Activated CD4-positive, CD25-positive, alpha-beta regulatory T cell (primary cell): Measurements from ENCODE around the gene SCYL1.
"Not testable (repeated sequence)": the region's sequence is repeated elsewhere in the genome, so short reads cannot be mapped to it uniquely, and the experiment has no call there.

ENCODE experiments used
- DNase-seq, 4 experiments: peaks; one replicate each; lab custom pipeline; 2025; lab: John Stamatoyannopoulos, UW

SCYL1 gene

GRCh38 chr11:65554842-65555430 is 30.1 kb downstream of the SCYL1 start:
- DNase-seq, result no peak

GRCh38 chr11:65555693-65556231 is 30.9 kb downstream of the SCYL1 start:
- no peak for DNase-seq

GRCh38 chr11:65556470-65557279 is 31.8 kb downstream of the SCYL1 start:
- DNase-seq, result no peak

- no peak for DNase-seq
Observed at GRCh38 chr11:65557280-65558001, 32.6 kb downstream of the SCYL1 start.

- no peak for DNase-seq
Observed at GRCh38 chr11:65558002-65558929, 33.4 kb downstream of the SCYL1 start, which contains the start of gene LTBP3. LTBP3 (minus strand) TSS chr11:65558359; CDS start chr11:65557959, 400 bp downstream.

GRCh38 chr11:65558930-65559509 is 34.1 kb downstream of the SCYL1 start:
- no peak for DNase-seq

GRCh38 chr11:65559535-65559934 is 34.7 kb downstream of the SCYL1 start:
- DNase-seq, result no peak

- DNase-seq, result no peak
Observed at GRCh38 chr11:65559951-65560537, 35.2 kb downstream of the SCYL1 start.

- no peak for DNase-seq
Observed at GRCh38 chr11:65560555-65561418, 35.9 kb downstream of the SCYL1 start.

- DNase-seq, result no peak
Observed at GRCh38 chr11:65562020-65562419, 37.1 kb downstream of the SCYL1 start.

GRCh38 chr11:65562788-65563187 is 37.9 kb downstream of the SCYL1 start:
- no peak for DNase-seq

GRCh38 chr11:65563601-65564000 is 38.7 kb downstream of the SCYL1 start:
- DNase-seq, result no peak

GRCh38 chr11:65564879-65565559 is 40.1 kb downstream of the SCYL1 start:
- not testable (repeated sequence) for DNase-seq

- DNase-seq, result no peak
Observed at GRCh38 chr11:65565624-65566453, 41.0 kb downstream of the SCYL1 start.

- DNase-seq, result peak in 3 of 4 experiments; percentile 58 to 68 (median 62)
Observed at GRCh38 chr11:65569164-65569972, 44.5 kb downstream of the SCYL1 start.

- peak; percentile 98 to 100 (median 98) for DNase-seq
Observed at GRCh38 chr11:65569973-65570918, 45.4 kb downstream of the SCYL1 start, which contains the start of gene ZNRD2. ZNRD2 (plus strand) TSS chr11:65570477; CDS start chr11:65570492, 15 bp downstream.
